ENCODE measurements around the gene LRCOL1.

LRCOL1 gene

DNA sequence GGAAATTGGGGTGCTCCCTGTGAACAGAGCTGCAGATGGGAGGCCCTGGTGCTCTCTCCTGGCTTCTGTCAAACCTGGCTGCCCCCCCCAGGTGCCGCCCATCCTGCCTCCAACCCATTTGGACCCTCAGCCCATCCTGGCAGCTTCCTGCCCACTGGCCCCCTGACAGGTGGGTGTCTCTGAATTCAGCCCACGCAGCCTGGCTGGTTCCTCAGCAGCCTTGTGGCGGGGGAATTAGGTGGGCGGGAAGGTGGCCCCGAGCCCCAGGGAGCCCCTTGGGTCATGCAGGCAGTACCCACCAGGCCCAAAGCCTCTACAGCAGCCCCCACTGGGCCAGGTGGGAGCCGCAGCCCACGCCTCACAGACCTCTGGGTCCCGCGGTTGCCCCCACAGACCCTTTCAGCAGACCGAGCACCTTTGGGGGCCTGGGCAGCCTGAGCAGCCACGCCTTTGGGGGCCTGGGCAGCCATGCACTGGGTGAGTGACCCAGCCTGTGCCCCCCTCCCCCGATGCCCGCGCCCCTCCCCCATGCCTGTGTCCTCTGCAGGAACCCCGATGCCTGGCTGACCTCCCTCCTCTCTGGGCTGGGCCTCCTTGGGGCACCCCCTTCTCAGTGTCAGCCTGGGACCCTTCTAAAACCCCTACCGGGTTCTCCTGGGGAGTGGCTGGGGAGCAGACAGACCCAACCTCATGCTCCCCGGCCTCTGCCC lies 28.9 kb downstream of the LRCOL1 start:
- TF ChIP-seq, protein P1, sequence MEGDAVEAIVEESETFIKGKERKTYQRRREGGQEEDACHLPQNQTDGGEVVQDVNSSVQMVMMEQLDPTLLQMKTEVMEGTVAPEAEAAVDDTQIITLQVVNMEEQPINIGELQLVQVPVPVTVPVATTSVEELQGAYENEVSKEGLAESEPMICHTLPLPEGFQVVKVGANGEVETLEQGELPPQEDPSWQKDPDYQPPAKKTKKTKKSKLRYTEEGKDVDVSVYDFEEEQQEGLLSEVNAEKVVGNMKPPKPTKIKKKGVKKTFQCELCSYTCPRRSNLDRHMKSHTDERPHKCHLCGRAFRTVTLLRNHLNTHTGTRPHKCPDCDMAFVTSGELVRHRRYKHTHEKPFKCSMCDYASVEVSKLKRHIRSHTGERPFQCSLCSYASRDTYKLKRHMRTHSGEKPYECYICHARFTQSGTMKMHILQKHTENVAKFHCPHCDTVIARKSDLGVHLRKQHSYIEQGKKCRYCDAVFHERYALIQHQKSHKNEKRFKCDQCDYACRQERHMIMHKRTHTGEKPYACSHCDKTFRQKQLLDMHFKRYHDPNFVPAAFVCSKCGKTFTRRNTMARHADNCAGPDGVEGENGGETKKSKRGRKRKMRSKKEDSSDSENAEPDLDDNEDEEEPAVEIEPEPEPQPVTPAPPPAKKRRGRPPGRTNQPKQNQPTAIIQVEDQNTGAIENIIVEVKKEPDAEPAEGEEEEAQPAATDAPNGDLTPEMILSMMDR (IDR thresholded peaks at IDR 0.05; ENCODE audit: control insufficient read depth, extremely low read depth, insufficient read depth): no peak
- H3K4me3 ChIP-seq (ENCODE audit: low read depth, low read length): no peak overlapping the region
- no peak for DNase-seq (ENCODE audit: low read depth)

- no peak for DNase-seq (ENCODE audit: low read depth)
- TF ChIP-seq, protein P1 (IDR thresholded peaks at IDR 0.05; ENCODE audit: control insufficient read depth, extremely low read depth, insufficient read depth): no peak
- no peak overlapping the region for H3K4me3 ChIP-seq (ENCODE audit: low read depth, low read length)
Observed at GRCh38 chr12:132580701-132581292, 29.6 kb downstream of the LRCOL1 start.

- no peak for DNase-seq (ENCODE audit: low read depth)
- no peak overlapping the region for H3K4me3 ChIP-seq (ENCODE audit: low read depth, low read length)
- TF ChIP-seq, protein P1 (IDR thresholded peaks at IDR 0.05; ENCODE audit: control insufficient read depth, extremely low read depth, insufficient read depth): no peak
Observed at GRCh38 chr12:132579744-132580143, 30.6 kb downstream of the LRCOL1 start.

- no peak overlapping the region for H3K4me3 ChIP-seq (ENCODE audit: low read depth, low read length)
- DNase-seq (ENCODE audit: low read depth): no peak
- TF ChIP-seq, protein P1 (IDR thresholded peaks at IDR 0.05; ENCODE audit: control insufficient read depth, extremely low read depth, insufficient read depth): no peak
Observed at GRCh38 chr12:132578826-132579225, 31.6 kb downstream of the LRCOL1 start.

DNA sequence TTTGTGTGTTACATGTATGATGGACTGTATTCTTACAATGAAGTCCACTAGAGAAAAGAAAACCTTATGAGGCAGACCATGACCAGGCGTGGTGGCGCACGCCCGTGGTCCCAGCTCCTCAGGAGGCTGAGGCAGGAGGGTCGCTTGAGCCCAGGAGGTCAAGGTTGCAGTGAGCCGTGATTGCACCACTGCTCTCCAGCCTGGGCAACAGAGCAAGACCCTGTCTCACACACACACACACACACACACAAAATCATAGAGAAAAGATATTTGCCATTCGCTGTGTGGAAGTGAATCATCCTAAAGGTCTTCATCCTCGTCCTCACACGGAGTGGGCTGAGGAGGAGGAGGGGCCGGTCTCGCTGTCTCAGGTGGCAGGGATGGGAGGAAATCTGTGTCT lies 32.3 kb downstream of the LRCOL1 start:
- no peak for DNase-seq (ENCODE audit: low read depth)
- no peak overlapping the region for H3K4me3 ChIP-seq (ENCODE audit: low read depth, low read length)
- TF ChIP-seq, protein P1 (IDR thresholded peaks at IDR 0.05; ENCODE audit: control insufficient read depth, extremely low read depth, insufficient read depth): no peak

- TF ChIP-seq, protein P1 (IDR thresholded peaks at IDR 0.05; ENCODE audit: control insufficient read depth, extremely low read depth, insufficient read depth): no peak
- H3K4me3 ChIP-seq (ENCODE audit: low read depth, low read length): no peak overlapping the region
- no peak for DNase-seq (ENCODE audit: low read depth)
Observed at GRCh38 chr12:132577191-132577920, 33.0 kb downstream of the LRCOL1 start.
